ENCODE data around the gene NTSR1. TPM values are rescaled to one million over a fixed set of nuclear protein-coding genes. Genes with fewer than 3 reads are reported as not detected.

The NTSR1 gene
- total and polyA plus RNA-seq, 2 of the 13 experiments (the other 11 are each of a cell fraction or from before 2014, with no cell fraction given): 0.09 to 0.12 TPM

DNA sequence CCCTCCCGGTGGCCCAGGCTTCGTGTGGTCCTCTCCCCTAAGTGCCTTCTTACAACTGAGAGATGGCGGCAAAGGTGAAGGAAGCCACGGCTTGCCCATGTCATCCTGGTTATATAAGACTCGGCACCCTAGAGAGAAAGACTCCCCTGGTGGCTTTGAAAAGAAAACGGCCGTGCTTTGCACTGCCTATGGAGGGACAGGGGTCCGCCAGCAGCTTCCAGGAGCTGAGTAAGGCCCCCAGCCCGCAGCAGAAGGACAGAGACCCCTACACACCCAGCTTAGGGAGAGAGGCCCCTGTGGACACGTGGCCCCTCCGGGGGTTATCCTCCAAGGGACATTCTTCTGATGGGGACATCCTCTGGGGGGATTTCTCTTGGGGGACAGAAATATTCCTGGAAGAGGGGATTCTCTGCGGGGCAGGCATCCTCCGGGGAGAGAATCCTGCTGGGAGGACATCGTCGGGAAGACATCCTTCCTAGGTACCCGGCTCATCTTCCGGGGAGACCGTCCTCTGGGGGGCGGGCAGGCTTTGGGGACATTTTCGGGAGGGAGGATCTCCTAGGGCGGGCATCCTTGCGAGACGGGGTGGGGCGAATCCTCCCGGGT, 95.5 kb downstream of the NTSR1 start (continued):
- TF ChIP-seq, protein P1, sequence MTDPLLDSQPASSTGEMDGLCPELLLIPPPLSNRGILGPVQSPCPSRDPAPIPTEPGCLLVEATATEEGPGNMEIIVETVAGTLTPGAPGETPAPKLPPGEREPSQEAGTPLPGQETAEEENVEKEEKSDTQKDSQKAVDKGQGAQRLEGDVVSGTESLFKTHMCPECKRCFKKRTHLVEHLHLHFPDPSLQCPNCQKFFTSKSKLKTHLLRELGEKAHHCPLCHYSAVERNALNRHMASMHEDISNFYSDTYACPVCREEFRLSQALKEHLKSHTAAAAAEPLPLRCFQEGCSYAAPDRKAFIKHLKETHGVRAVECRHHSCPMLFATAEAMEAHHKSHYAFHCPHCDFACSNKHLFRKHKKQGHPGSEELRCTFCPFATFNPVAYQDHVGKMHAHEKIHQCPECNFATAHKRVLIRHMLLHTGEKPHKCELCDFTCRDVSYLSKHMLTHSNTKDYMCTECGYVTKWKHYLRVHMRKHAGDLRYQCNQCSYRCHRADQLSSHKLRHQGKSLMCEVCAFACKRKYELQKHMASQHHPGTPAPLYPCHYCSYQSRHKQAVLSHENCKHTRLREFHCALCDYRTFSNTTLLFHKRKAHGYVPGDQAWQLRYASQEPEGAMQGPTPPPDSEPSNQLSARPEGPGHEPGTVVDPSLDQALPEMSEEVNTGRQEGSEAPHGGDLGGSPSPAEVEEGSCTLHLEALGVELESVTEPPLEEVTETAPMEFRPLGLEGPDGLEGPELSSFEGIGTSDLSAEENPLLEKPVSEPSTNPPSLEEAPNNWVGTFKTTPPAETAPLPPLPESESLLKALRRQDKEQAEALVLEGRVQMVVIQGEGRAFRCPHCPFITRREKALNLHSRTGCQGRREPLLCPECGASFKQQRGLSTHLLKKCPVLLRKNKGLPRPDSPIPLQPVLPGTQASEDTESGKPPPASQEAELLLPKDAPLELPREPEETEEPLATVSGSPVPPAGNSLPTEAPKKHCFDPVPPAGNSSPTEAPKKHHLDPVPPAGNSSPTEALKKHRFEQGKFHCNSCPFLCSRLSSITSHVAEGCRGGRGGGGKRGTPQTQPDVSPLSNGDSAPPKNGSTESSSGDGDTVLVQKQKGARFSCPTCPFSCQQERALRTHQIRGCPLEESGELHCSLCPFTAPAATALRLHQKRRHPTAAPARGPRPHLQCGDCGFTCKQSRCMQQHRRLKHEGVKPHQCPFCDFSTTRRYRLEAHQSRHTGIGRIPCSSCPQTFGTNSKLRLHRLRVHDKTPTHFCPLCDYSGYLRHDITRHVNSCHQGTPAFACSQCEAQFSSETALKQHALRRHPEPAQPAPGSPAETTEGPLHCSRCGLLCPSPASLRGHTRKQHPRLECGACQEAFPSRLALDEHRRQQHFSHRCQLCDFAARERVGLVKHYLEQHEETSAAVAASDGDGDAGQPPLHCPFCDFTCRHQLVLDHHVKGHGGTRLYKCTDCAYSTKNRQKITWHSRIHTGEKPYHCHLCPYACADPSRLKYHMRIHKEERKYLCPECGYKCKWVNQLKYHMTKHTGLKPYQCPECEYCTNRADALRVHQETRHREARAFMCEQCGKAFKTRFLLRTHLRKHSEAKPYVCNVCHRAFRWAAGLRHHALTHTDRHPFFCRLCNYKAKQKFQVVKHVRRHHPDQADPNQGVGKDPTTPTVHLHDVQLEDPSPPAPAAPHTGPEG (CRISPR knock-in tag; IDR thresholded peaks at IDR 0.05): no peak
- TF ChIP-seq CBX5 (CRISPR knock-in tag; IDR thresholded peaks at IDR 0.05; ENCODE audit: borderline replicate concordance): no peak
- TF ChIP-seq, protein P2, sequence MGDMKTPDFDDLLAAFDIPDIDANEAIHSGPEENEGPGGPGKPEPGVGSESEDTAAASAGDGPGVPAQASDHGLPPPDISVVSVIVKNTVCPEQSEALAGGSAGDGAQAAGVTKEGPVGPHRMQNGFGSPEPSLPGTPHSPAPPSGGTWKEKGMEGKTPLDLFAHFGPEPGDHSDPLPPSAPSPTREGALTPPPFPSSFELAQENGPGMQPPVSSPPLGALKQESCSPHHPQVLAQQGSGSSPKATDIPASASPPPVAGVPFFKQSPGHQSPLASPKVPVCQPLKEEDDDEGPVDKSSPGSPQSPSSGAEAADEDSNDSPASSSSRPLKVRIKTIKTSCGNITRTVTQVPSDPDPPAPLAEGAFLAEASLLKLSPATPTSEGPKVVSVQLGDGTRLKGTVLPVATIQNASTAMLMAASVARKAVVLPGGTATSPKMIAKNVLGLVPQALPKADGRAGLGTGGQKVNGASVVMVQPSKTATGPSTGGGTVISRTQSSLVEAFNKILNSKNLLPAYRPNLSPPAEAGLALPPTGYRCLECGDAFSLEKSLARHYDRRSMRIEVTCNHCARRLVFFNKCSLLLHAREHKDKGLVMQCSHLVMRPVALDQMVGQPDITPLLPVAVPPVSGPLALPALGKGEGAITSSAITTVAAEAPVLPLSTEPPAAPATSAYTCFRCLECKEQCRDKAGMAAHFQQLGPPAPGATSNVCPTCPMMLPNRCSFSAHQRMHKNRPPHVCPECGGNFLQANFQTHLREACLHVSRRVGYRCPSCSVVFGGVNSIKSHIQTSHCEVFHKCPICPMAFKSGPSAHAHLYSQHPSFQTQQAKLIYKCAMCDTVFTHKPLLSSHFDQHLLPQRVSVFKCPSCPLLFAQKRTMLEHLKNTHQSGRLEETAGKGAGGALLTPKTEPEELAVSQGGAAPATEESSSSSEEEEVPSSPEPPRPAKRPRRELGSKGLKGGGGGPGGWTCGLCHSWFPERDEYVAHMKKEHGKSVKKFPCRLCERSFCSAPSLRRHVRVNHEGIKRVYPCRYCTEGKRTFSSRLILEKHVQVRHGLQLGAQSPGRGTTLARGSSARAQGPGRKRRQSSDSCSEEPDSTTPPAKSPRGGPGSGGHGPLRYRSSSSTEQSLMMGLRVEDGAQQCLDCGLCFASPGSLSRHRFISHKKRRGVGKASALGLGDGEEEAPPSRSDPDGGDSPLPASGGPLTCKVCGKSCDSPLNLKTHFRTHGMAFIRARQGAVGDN (CRISPR knock-in tag; IDR thresholded peaks at IDR 0.05): peak; percentile 41; the same call in 1 of the 2 replicates
- TF ChIP-seq SKI (IDR thresholded peaks at IDR 0.05; ENCODE audit: partially characterized antibody): no peak
- TF ChIP-seq POLR2G (IDR thresholded peaks at IDR 0.05; ENCODE audit: low read depth, low read length): peak; percentile 26; the same call in 1 of the 2 replicates
- TF ChIP-seq, protein P3, sequence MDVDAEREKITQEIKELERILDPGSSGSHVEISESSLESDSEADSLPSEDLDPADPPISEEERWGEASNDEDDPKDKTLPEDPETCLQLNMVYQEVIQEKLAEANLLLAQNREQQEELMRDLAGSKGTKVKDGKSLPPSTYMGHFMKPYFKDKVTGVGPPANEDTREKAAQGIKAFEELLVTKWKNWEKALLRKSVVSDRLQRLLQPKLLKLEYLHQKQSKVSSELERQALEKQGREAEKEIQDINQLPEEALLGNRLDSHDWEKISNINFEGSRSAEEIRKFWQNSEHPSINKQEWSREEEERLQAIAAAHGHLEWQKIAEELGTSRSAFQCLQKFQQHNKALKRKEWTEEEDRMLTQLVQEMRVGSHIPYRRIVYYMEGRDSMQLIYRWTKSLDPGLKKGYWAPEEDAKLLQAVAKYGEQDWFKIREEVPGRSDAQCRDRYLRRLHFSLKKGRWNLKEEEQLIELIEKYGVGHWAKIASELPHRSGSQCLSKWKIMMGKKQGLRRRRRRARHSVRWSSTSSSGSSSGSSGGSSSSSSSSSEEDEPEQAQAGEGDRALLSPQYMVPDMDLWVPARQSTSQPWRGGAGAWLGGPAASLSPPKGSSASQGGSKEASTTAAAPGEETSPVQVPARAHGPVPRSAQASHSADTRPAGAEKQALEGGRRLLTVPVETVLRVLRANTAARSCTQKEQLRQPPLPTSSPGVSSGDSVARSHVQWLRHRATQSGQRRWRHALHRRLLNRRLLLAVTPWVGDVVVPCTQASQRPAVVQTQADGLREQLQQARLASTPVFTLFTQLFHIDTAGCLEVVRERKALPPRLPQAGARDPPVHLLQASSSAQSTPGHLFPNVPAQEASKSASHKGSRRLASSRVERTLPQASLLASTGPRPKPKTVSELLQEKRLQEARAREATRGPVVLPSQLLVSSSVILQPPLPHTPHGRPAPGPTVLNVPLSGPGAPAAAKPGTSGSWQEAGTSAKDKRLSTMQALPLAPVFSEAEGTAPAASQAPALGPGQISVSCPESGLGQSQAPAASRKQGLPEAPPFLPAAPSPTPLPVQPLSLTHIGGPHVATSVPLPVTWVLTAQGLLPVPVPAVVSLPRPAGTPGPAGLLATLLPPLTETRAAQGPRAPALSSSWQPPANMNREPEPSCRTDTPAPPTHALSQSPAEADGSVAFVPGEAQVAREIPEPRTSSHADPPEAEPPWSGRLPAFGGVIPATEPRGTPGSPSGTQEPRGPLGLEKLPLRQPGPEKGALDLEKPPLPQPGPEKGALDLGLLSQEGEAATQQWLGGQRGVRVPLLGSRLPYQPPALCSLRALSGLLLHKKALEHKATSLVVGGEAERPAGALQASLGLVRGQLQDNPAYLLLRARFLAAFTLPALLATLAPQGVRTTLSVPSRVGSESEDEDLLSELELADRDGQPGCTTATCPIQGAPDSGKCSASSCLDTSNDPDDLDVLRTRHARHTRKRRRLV (CRISPR knock-in tag; IDR thresholded peaks at IDR 0.05): 0 out of 2 replicates have a peak, but pooled peaks have one; percentile 22
- no peak for TF ChIP-seq MTF2 (CRISPR knock-in tag; IDR thresholded peaks at IDR 0.05; ENCODE audit: borderline replicate concordance)
- TF ChIP-seq, protein P4, sequence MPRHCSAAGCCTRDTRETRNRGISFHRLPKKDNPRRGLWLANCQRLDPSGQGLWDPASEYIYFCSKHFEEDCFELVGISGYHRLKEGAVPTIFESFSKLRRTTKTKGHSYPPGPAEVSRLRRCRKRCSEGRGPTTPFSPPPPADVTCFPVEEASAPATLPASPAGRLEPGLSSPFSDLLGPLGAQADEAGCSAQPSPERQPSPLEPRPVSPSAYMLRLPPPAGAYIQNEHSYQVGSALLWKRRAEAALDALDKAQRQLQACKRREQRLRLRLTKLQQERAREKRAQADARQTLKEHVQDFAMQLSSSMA (CRISPR knock-in tag; IDR thresholded peaks at IDR 0.05): no peak
- TF ChIP-seq EEA1 (CRISPR knock-in tag; IDR thresholded peaks at IDR 0.05; ENCODE audit: borderline replicate concordance): no peak
- TF ChIP-seq ZNF446 (CRISPR knock-in tag; IDR thresholded peaks at IDR 0.05): no peak
